KMS-11 (cell line): ENCODE measurements around the gene MAML2.

Experiments used
- H2AFZ ChIP-seq: fragments of 200-600 bp; sonication (generic); 2 replicates; pipeline ENCODE4 v1.6.1; 2016; ENCODE audit warnings: antibody characterized with exemption, mixed run types, low read depth
- H3K27ac ChIP-seq: fragments of 200-600 bp; sonication (generic); 2 replicates; pipeline ENCODE4 v1.6.1; 2016; ENCODE audit warnings: mild to moderate bottlenecking, mixed run types
- H3K27me3 ChIP-seq: fragments of 200-600 bp; sonication (generic); 2 replicates; pipeline ENCODE4 v1.6.1; 2017; ENCODE audit warnings: mild to moderate bottlenecking, low read depth, mixed run types, moderate library complexity; ENCODE audit not compliant: insufficient read depth
- H3K36me3 ChIP-seq: fragments of 200-600 bp; sonication (generic); 2 replicates; pipeline ENCODE4 v1.6.1; 2017; ENCODE audit warnings: mild to moderate bottlenecking, mixed run types; ENCODE audit not compliant: insufficient read depth
- H3K4me1 ChIP-seq: fragments of 200-600 bp; sonication (generic); 2 replicates; pipeline ENCODE4 v1.6.1; 2016; ENCODE audit warnings: mild to moderate bottlenecking, low read depth, mixed run types; ENCODE audit not compliant: poor library complexity, severe bottlenecking
- H3K4me2 ChIP-seq: fragments of 200-600 bp; sonication (generic); 2 replicates; pipeline ENCODE4 v1.7.0; 2016; ENCODE audit warnings: mild to moderate bottlenecking, mixed run types
- H3K4me3 ChIP-seq: fragments of 200-600 bp; sonication (generic); IDR thresholded peaks from 2 replicates; pipeline ENCODE4 v1.6.1; 2017; ENCODE audit warnings: low read depth, low read length, mixed read lengths; ENCODE audit not compliant: insufficient read depth
- H3K79me2 ChIP-seq: fragments of 200-600 bp; sonication (generic); 2 replicates; pipeline ENCODE4 v1.6.1; 2016; ENCODE audit warnings: low read depth, mixed run types; ENCODE audit not compliant: insufficient read depth
- H3K9ac ChIP-seq: fragments of 200-600 bp; sonication (generic); 2 replicates; pipeline ENCODE4 v1.6.1; 2016; ENCODE audit warnings: mild to moderate bottlenecking, mixed run types
- H4K20me1 ChIP-seq: fragments of 200-600 bp; sonication (generic); 2 replicates; pipeline ENCODE4 v1.6.1; 2016; ENCODE audit warnings: mild to moderate bottlenecking, mixed run types; ENCODE audit not compliant: insufficient read depth
- CTCF ChIP-seq: fragments of 200-600 bp; sonication (generic); conservative IDR thresholded peaks from 2 replicates; pipeline ENCODE4 v1.6.1; 2017; ENCODE audit warnings: low read depth, mild to moderate bottlenecking, antibody characterized with exemption, low read length, moderate library complexity, mixed read lengths

MAML2 gene

GRCh38 chr11:95993438-95994298 lies 349.3 kb downstream of the MAML2 start:
- no peak overlapping the region for H3K9ac ChIP-seq
- H3K36me3 ChIP-seq: no peaks in the 10 kb centered on the region
- no peak overlapping the region for H3K27ac ChIP-seq
- H2AFZ ChIP-seq: no peak overlapping the region
- no peaks in the 10 kb centered on the region for H3K4me1 ChIP-seq
- no peak for TF ChIP-seq CTCF
- H3K4me2 ChIP-seq: no peak overlapping the region
- no peaks in the 10 kb centered on the region for H3K27me3 ChIP-seq
- H4K20me1 ChIP-seq: no peaks in the 10 kb centered on the region
- no peak overlapping the region for H3K4me3 ChIP-seq
- H3K79me2 ChIP-seq: no peaks in the 10 kb centered on the region

- Histone ChIP-seq H4K20me1 (no peaks in the 10 kb centered on the region), H3K4me1 (no peaks in the 10 kb centered on the region), H3K27me3 (no peaks in the 10 kb centered on the region), H3K4me2 (no peak overlapping the region), H3K36me3 (no peaks in the 10 kb centered on the region), H3K4me3 (no peak overlapping the region), H3K9ac (no peak overlapping the region), H3K79me2 (no peaks in the 10 kb centered on the region), H2AFZ (no peak overlapping the region), H3K27ac (no peak overlapping the region)
- TF ChIP-seq CTCF: no peak
Measured at GRCh38 chr11:95991545-95991944, 351.4 kb downstream of the MAML2 start.

GRCh38 chr11:95991101-95991500 lies 351.9 kb downstream of the MAML2 start:
- H3K4me2 ChIP-seq: no peak overlapping the region
- H3K36me3 ChIP-seq: no peaks in the 10 kb centered on the region
- H4K20me1 ChIP-seq: no peaks in the 10 kb centered on the region
- no peak for TF ChIP-seq CTCF
- no peak overlapping the region for H3K9ac ChIP-seq
- H3K4me3 ChIP-seq: no peak overlapping the region
- no peaks in the 10 kb centered on the region for H3K4me1 ChIP-seq
- H3K27me3 ChIP-seq: no peaks in the 10 kb centered on the region
- no peaks in the 10 kb centered on the region for H3K79me2 ChIP-seq
- no peak overlapping the region for H3K27ac ChIP-seq
- H2AFZ ChIP-seq: no peak overlapping the region

GRCh38 chr11:95989780-95990179 lies 353.2 kb downstream of the MAML2 start:
- H3K4me1 ChIP-seq: no peaks in the 10 kb centered on the region
- H3K79me2 ChIP-seq: no peaks in the 10 kb centered on the region
- no peak overlapping the region for H2AFZ ChIP-seq
- no peaks in the 10 kb centered on the region for H4K20me1 ChIP-seq
- H3K27me3 ChIP-seq: no peaks in the 10 kb centered on the region
- H3K9ac ChIP-seq: no peak overlapping the region
- no peak for TF ChIP-seq CTCF
- no peaks in the 10 kb centered on the region for H3K36me3 ChIP-seq
- H3K4me2 ChIP-seq: no peak overlapping the region
- no peak overlapping the region for H3K4me3 ChIP-seq
- H3K27ac ChIP-seq: no peak overlapping the region
